CD4-positive, alpha-beta memory T cell (primary cell): Measurements from ENCODE around the gene C3orf52. TPM values are rescaled to one million over a fixed set of nuclear protein-coding genes. Genes with fewer than 3 reads are reported as not detected.
A peak's percentile ranks its signal among the peaks of the same experiment; 100 is the strongest.

Experiments used
- CTCF ChIA-PET: fragments of 350-600 bp; sonication (Branson Sonifier 250); formaldehyde crosslinking; loops from one replicate; lab custom pipeline; 2021; ENCODE audit warnings: inconsistent platforms; ENCODE audit not compliant: partially characterized antibody; lab: Charles Lee
- POLR2A ChIA-PET: fragments of 350-600 bp; sonication (Branson Sonifier 250); formaldehyde crosslinking; loops from one replicate; lab custom pipeline; 2021; ENCODE audit not compliant: partially characterized antibody; lab: Charles Lee
- DNase-seq, 5 donors: peaks; one replicate each; pipeline versions ENCODE4 v3.0.0 to v3.0.0-alpha.2; 2020 to 2022; ENCODE audit warnings: mixed read lengths in 1 of 5
- H3K27ac ChIP-seq: one replicate; pipeline ENCODE4 v1.7.0; 2013; ENCODE audit warnings: low read depth, low read length
- H3K27me3 ChIP-seq: 2 replicates; pipeline ENCODE4 v1.7.0; 2013; ENCODE audit warnings: mild to moderate bottlenecking, low read length, moderate library complexity; ENCODE audit not compliant: insufficient read depth
- H3K36me3 ChIP-seq: 2 replicates; pipeline ENCODE4 v1.7.0; 2013; ENCODE audit warnings: mild to moderate bottlenecking, low read length, moderate library complexity; ENCODE audit not compliant: insufficient read depth
- H3K4me1 ChIP-seq: 2 replicates; pipeline ENCODE4 v1.7.0; 2013; ENCODE audit warnings: mild to moderate bottlenecking, low read length, moderate library complexity; ENCODE audit not compliant: insufficient read depth
- H3K4me3 ChIP-seq, 2 donors: one replicate each; pipeline ENCODE4 v1.7.0; 2013; ENCODE audit warnings: low read length in 2 of 2, mild to moderate bottlenecking in 1 of 2
- H3K9me3 ChIP-seq, 2 donors: one replicate each; pipeline ENCODE4 v1.7.0; 2013; ENCODE audit warnings: low read length in 2 of 2, control low read depth in 1 of 2; ENCODE audit not compliant: control insufficient read depth in 1 of 2
- H3K27ac Mint-ChIP-seq, 7 donors: one replicate each; pipeline ENCODE4 v1.8.0; 2020 to 2021; ENCODE audit warnings: mixed read lengths in 7 of 7, mild to moderate bottlenecking in 6 of 7, inconsistent platforms in 3 of 7, moderate library complexity in 3 of 7
- H3K27me3 Mint-ChIP-seq, 2 donors: one replicate each; pipeline ENCODE4 v1.8.0; 2020 to 2021; ENCODE audit warnings: mixed read lengths in 2 of 2
- H3K36me3 Mint-ChIP-seq, 2 donors: one replicate each; pipeline ENCODE4 v1.8.0; 2020 to 2021; ENCODE audit warnings: mixed read lengths in 2 of 2, inconsistent platforms in 1 of 2, mild to moderate bottlenecking in 1 of 2
- H3K4me1 Mint-ChIP-seq, 4 donors: one replicate each; pipeline ENCODE4 v1.8.0; 2020 to 2021; ENCODE audit warnings: mixed read lengths in 4 of 4, mild to moderate bottlenecking in 1 of 4
- H3K4me3 Mint-ChIP-seq, 8 donors: one replicate each; pipeline ENCODE4 v1.8.0; 2020 to 2021; ENCODE audit warnings: mixed read lengths in 8 of 8, mild to moderate bottlenecking in 7 of 8, moderate library complexity in 6 of 8, inconsistent platforms in 3 of 8
- H3K9me3 Mint-ChIP-seq, 8 donors: one replicate each; pipeline ENCODE4 v1.8.0; 2020 to 2021; ENCODE audit warnings: mixed read lengths in 8 of 8, mild to moderate bottlenecking in 5 of 8, inconsistent platforms in 3 of 8, moderate library complexity in 1 of 8
- intact Hi-C: fragments of 100-400 bp; cut with micrococcal nuclease; formaldehyde crosslinking; loops from one replicate; pipeline ENCODE4 v1.15.1; 2023
- polyA plus RNA-seq, 2 donors: library from polyadenylated mRNA; unstranded; fragments of 300-500 nt; fragmentation: Illumina TruSeq; gene quantifications; one replicate each; pipeline ENCODE4 v1.2.3, GENCODE V29; 2021
- total RNA-seq, 2 experiments: library from RNA; stranded (reverse); gene quantifications; one replicate each; pipeline ENCODE4 v1.2.3, GENCODE V29; 2021

Gene C3orf52
- total and polyA plus RNA-seq, 4 experiments from 2014 or later: 0.47 to 2.3 (median 2.0) TPM

DNA sequence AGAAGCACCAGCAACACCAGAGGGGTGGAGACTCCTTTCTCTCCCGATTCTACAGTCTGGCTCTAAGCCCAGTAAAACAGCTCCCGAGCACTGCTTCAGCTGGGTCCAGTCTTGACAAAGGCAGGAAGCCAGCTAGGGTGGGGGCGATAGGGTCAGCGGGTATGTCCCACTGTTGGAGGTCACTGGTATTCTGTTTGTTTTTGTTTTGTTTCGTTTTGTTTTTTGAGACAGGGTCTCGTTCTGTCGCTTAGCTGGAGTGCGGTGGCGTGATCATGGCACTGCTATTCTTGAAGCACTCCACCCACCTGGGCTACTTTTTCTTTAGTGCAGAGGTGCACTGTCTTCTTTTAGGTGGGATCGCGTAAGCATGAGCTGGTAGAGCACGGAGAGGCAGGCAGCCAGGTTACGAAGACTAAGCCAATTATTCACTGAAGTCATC, 30.6 kb downstream of the C3orf52 start:
- Histone ChIP-seq H3K27me3 (no peaks in the 10 kb centered on the region), H3K4me3 (no peak overlapping the region), H3K9me3 (no peaks in the 10 kb centered on the region), H3K27ac (no peak overlapping the region), H3K4me1 (peaks cover 27% of the 10 kb centered on the region), H3K36me3 (no peaks in the 10 kb centered on the region)
- intact Hi-C loops: no loop called here
- H3K4me3 Mint-ChIP-seq: no peak overlapping the region
- peaks cover 28 to 39% (median 29%) of the 10 kb centered on the region in 4 donors for H3K4me1 Mint-ChIP-seq
- CTCF ChIA-PET: interaction anchor here (1.4 to 4.1 kb wide), 2 partner anchors 21 to 177 kb away, joined by 3 to 21 read pairs; no protein-coding TSS in a partner anchor
- DNase-seq: no peak
- no peaks in the 10 kb centered on the region for H3K9me3 Mint-ChIP-seq
- H3K27ac Mint-ChIP-seq: peak overlapping the region in 2 of 7 donors; percentile 9 to 26
- POLR2A ChIA-PET: interaction anchor here (1.2 kb wide), 1 partner anchor 11 kb away, joined by 3 read pairs; no protein-coding TSS in a partner anchor
- peaks cover 5 to 7% of the 10 kb centered on the region in 2 donors for H3K36me3 Mint-ChIP-seq
- H3K27me3 Mint-ChIP-seq: no peaks in the 10 kb centered on the region

DNA sequence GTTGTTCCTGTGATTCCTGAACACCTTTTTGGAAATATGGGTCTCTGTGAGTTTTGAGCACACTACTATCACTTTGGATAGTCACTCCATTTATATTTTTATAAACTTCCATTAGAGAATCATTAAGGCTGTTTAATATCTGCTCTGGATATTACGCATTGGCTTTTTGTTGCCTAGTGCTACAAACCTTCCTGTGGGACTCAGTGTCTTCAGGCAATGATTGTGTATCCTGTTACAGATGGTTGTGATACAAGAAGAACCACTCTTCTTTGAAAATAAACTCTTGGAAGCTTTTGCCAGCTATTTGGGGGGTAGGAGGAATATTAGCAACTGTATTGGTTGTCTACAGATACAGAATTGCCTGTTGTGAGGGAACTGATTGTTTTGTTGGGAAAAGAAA, 31.2 kb downstream of the C3orf52 start:
- Mint-ChIP-seq H3K27me3 (no peaks in the 10 kb centered on the region), H3K4me1 (peaks cover 25 to 38% (median 29%) of the 10 kb centered on the region in 4 donors), H3K27ac (no peak overlapping the region), H3K36me3 (peaks cover 10 to 13% of the 10 kb centered on the region in 2 donors), H3K4me3 (no peak overlapping the region), H3K9me3 (no peaks in the 10 kb centered on the region)
- intact Hi-C loops: no loop called here
- H3K36me3 ChIP-seq: no peaks in the 10 kb centered on the region
- no peak overlapping the region for H3K4me3 ChIP-seq
- no peak for DNase-seq
- ChIA-PET CTCF (interaction anchor here (1.4 to 4.1 kb wide), 2 partner anchors 20 to 176 kb away, joined by 3 to 21 read pairs; no protein-coding TSS in a partner anchor), POLR2A (interaction anchor here (0.7 to 1.5 kb wide), 3 partner anchors 10 to 21 kb away, joined by 3 read pairs; no protein-coding TSS in a partner anchor)
- no peak overlapping the region for H3K27ac ChIP-seq
- H3K9me3 ChIP-seq: no peaks in the 10 kb centered on the region
- no peaks in the 10 kb centered on the region for H3K27me3 ChIP-seq
- H3K4me1 ChIP-seq: peaks cover 27% of the 10 kb centered on the region

DNA sequence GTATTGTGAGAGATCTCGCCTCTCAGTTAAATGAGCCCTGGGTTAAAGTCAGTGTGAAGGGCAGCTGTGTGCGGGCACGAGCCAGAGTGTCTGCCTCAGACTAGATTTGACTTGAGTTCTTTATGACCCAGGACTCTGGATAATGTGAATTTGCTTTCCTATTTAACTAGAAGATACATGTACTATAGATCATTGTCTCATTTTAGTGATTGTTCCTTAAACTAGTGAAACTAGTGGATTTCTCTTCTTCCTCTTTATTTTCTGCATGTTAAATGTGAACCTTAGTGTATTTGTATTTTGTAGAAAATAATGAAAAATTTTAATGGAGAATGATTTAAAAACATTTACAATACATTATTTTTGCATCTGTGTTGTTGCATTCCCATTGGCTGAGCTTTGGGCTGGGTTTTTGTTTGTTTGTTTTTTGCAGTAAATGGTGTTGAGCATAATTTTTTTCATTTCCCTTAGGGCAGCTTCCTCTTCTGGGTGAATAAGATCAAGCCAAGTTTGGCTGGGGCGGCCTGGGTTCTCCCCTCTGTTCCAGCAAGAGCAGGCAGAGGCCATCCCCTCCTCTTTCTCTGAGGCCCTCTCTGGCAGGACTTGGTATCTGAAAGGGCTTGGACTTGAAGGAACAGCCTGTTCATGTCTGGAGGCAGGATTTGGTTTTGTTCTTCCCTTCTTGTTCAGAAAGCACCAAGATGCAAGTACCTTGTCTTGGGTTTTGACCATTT, 31.8 kb downstream of the C3orf52 start:
- Histone ChIP-seq H3K27me3 (no peaks in the 10 kb centered on the region), H3K27ac (no peak overlapping the region), H3K4me3 (no peak overlapping the region), H3K4me1 (peaks cover 27% of the 10 kb centered on the region), H3K9me3 (no peaks in the 10 kb centered on the region), H3K36me3 (peaks cover 3% of the 10 kb centered on the region)
- intact Hi-C loops: no loop called here
- Mint-ChIP-seq H3K4me1 (peaks cover 29 to 38% (median 30%) of the 10 kb centered on the region in 4 donors), H3K27me3 (no peaks in the 10 kb centered on the region), H3K9me3 (no peaks in the 10 kb centered on the region), H3K27ac (peak overlapping the region in 2 of 7 donors; percentile 31 to 43), H3K36me3 (peaks cover 16 to 18% of the 10 kb centered on the region in 2 donors), H3K4me3 (no peak overlapping the region)
- CTCF ChIA-PET: interaction anchor here (4.1 kb wide), 1 partner anchor 20 kb away, joined by 21 read pairs; no protein-coding TSS in a partner anchor
- DNase-seq: no peak
- POLR2A ChIA-PET: interaction anchor here (0.7 to 1.5 kb wide), 2 partner anchors 9 to 20 kb away, joined by 3 read pairs; no protein-coding TSS in a partner anchor

DNA sequence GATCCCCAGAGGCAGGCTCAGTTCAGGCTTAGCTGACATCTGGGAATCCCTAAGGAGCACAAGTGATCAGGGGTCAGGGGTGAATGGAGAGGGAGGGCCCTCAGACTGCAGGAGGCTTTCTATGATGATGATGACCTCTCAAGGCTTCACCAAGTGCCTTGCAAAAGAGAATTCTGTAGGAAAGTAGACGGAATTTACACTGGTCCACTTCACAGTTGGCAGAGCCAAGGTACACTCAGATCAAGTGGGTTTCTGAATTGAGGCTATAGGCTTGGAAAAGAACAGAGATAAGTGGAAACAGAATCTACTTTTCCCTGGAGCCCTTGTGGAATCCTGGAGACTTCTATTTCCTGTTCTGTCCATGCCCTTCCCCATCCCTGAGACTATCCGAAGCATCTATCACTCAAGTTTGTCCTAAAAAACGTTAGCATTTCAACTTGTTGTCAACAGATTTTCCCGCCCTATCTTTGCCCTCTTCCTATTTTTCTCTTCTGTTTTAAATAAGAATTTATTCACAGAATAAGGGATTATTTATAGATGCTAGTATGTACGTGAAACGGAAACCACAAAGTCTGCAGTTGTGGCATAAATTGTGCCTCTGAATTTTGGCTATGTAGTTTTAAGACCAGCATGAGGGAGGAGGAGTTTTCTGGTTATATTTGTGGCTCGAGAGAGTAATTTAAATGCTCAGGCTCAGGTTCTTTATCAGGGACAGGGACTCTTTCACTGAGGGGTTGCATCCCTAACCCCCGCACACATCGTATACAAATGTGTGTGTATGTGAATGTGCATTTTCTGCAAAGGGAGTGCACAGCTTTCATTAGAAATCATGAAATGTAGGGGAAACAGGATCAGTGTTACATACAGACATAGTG, 34.0 kb downstream of the C3orf52 start:
- H3K4me3 Mint-ChIP-seq: peak overlapping the region in 7 of 8 donors; percentile 39 to 75 (median 59)
- peak overlapping the region; percentile 9 for H3K27ac ChIP-seq

DNA sequence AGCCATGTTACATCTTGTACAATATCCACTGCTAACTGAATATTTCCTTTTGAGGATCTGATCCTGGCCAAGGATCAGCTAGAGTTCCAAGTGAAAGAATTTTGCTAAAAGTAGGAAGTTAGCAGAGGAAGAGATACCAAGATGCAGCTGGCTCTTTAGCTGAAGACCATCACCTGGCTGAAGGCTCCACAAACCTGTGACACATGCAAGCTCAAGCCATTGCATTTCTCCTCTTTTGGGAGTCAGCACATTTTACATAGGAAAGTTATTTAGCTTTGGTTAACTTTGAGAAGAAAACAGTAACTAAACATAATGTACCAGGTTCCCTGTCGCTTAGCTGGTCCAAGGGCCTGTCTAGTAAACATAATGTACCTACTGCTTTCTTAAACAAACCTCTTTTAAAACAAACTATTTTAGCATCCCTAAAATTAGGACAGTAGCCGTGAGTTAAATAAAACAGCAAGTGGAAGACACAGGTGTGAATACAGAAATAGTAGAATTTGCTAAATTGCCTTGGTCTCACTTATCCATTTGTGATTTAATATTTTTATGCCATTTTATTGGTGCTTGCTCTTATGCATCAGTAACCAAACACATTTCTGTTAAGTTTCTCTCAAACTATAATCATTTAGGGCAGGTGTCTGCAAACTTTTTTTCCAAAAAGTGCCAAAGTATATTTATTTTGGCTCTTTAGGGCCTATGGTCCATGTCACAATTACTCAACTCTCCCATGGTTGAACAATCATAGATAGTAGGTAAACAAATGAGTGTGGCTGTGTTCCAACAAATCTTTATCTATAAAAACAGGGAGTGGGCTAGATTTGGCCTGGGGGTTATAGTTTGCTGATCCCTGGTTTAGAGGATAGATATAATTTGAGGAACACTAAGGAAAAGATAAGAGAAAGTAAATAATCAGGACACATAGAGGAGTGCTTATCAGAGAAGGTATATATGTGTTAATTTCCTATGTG, 35.7 kb downstream of the C3orf52 start:
- Mint-ChIP-seq H3K9me3 (no peaks in the 10 kb centered on the region), H3K27ac (peak overlapping the region in 4 of 7 donors; percentile 23 to 74 (median 33)), H3K36me3 (peaks cover 47% of the 10 kb centered on the region in 2 donors), H3K4me1 (peaks cover 43 to 66% (median 51%) of the 10 kb centered on the region in 4 donors), H3K27me3 (no peaks in the 10 kb centered on the region), H3K4me3 (no peak overlapping the region)
- CTCF ChIA-PET: interaction anchor here (0.9 to 1.6 kb wide), 4 partner anchors 9 to 423 kb away, joined by 3 to 7 read pairs (median 4); no protein-coding TSS in a partner anchor
- Histone ChIP-seq H3K4me1 (peaks cover 50% of the 10 kb centered on the region), H3K27me3 (no peaks in the 10 kb centered on the region), H3K4me3 (no peak overlapping the region), H3K9me3 (no peaks in the 10 kb centered on the region), H3K36me3 (peaks cover 26% of the 10 kb centered on the region), H3K27ac (no peak overlapping the region)
- intact Hi-C loops: no loop called here
- POLR2A ChIA-PET: interaction anchor here (0.9 to 1.1 kb wide), 2 partner anchors 10 to 11 kb away, joined by 4 to 7 read pairs; partner anchors contain the start of gene GCSAM
- no peak for DNase-seq

More for the DNA sequence above, 34.0 kb downstream of the C3orf52 start:
- ChIA-PET POLR2A (interaction anchor here (1.5 kb wide), 1 partner anchor 9 kb away, joined by 5 read pairs; no protein-coding TSS in a partner anchor), CTCF (interaction anchor here (0.8 to 4.1 kb wide), 6 partner anchors 8 to 411 kb away, joined by 3 to 21 read pairs (median 4); partner anchors contain the start of gene SLC9C1)
- Histone ChIP-seq H3K27me3 (no peaks in the 10 kb centered on the region), H3K9me3 (no peaks in the 10 kb centered on the region), H3K36me3 (peaks cover 20% of the 10 kb centered on the region), H3K4me3 (no peak overlapping the region), H3K4me1 (peaks cover 33% of the 10 kb centered on the region)
- Mint-ChIP-seq H3K27me3 (no peaks in the 10 kb centered on the region), H3K9me3 (no peaks in the 10 kb centered on the region), H3K27ac (peak overlapping the region; percentile 17 to 94 (median 87)), H3K36me3 (peaks cover 33 to 35% of the 10 kb centered on the region in 2 donors), H3K4me1 (peaks cover 29 to 49% (median 36%) of the 10 kb centered on the region in 4 donors)
- intact Hi-C loops: no loop called here
- peak in 1 of 5 donors; percentile 35 for DNase-seq

DNA sequence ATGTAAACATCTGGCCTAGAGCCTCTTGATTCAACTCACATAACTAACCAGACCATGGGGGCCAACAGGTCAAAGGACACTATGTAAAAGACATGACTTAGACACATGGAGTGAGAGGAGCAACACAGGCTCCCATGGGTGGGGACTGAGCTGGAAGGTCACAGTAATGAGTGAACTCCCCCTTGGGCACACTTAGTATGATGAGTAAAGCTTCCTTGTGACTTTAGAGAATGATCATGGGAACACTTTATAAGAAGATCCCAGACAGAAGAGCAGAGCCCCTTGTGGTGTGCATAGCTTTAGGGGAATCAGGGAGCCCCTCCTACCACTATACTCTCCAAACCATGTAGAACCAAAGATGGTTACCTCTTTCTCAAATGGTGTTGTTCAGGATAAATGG, 36.7 kb downstream of the C3orf52 start:
- DNase-seq: no peak
- Histone ChIP-seq H3K9me3 (no peaks in the 10 kb centered on the region), H3K4me1 (peaks cover 60% of the 10 kb centered on the region), H3K4me3 (no peak overlapping the region), H3K36me3 (peaks cover 26% of the 10 kb centered on the region), H3K27me3 (no peaks in the 10 kb centered on the region), H3K27ac (no peak overlapping the region)
- Mint-ChIP-seq H3K4me3 (no peak overlapping the region), H3K36me3 (peaks cover 44 to 46% of the 10 kb centered on the region in 2 donors), H3K9me3 (no peaks in the 10 kb centered on the region), H3K4me1 (peaks cover 52 to 75% (median 61%) of the 10 kb centered on the region in 4 donors), H3K27ac (peak overlapping the region in 4 of 7 donors; percentile 1 to 26 (median 12)), H3K27me3 (no peaks in the 10 kb centered on the region)
- intact Hi-C loops: no loop called here
- POLR2A ChIA-PET: interaction anchor here (3.3 kb wide), 1 partner anchor 10 kb away, joined by 18 read pairs; the partner anchor contains the start of gene GCSAM
- CTCF ChIA-PET: interaction anchor here (2.3 to 2.8 kb wide), 2 partner anchors 12 to 14 kb away, joined by 10 to 15 read pairs; no protein-coding TSS in a partner anchor
